ENCODE measurements around the gene SLC26A4. TPM values are rescaled to one million over a fixed set of nuclear protein-coding genes. Genes with fewer than 3 reads are reported as not detected.
A peak's percentile ranks its signal among the peaks of the same experiment; 100 is the strongest.

SLC26A4 gene
- total RNA-seq, 1 experiment from 2014 or later = 0.66 TPM

GRCh38 chr7:107715531-107715930 lies 54.9 kb downstream of the SLC26A4 start (continued):
- no peak for TF ChIP-seq CTCF (IDR thresholded peaks at IDR 0.05 in 2 of 3, conservative IDR thresholded peaks at IDR 0.05 in 1 of 3; ENCODE audit: borderline replicate concordance in 1 of 3, insufficient read depth in 1 of 3, low read depth in 2 of 3, low read length in 2 of 3)
- TF ChIP-seq FOSL1 (IDR thresholded peaks at IDR 0.05; ENCODE audit: low read depth) = no peak
- no peak for TF ChIP-seq ZBTB33 (IDR thresholded peaks at IDR 0.05; ENCODE audit: extremely low read depth, insufficient replicate concordance, low read length)
- TF ChIP-seq EZH2 (IDR thresholded peaks at IDR 0.05) = no peak
- no peak for TF ChIP-seq YY1 (IDR thresholded peaks at IDR 0.05; ENCODE audit: extremely low read depth, insufficient replicate concordance, low read depth, low read length)
- no peak for TF ChIP-seq ZFX (IDR thresholded peaks at IDR 0.05)

- no peaks in the 10 kb centered on the region for H3K79me2 ChIP-seq (ENCODE audit: insufficient read depth, low read length)
- ChIA-PET CTCF (no interaction called here), POLR2A (no interaction called here), RAD21 (ENCODE audit: low non-redundant PET in 1 of 2, low total read pairs in 2 of 2, uncharacterized antibody in 2 of 2, unreplicated experiment in 2 of 2) (no interaction called here)
- H2AFZ ChIP-seq (ENCODE audit: low read depth, low read length, poor library complexity, severe bottlenecking) = no peak overlapping the region
- H3K27ac ChIP-seq (ENCODE audit: low read depth, low read length) = no peak overlapping the region
- no peak overlapping the region for H3K9ac ChIP-seq (ENCODE audit: low read length)
- H3K4me2 ChIP-seq (ENCODE audit: low read length) = 0 out of 2 replicates have a peak overlapping the region, but pooled peaks have one; percentile 18
- H3K36me3 ChIP-seq (ENCODE audit: control insufficient read depth in 1 of 2, insufficient read depth in 2 of 2, low read length in 2 of 2) = no peaks in the 10 kb centered on the region
- no peaks in the 10 kb centered on the region for H3K27me3 ChIP-seq (ENCODE audit: insufficient read depth, low read length)
- H4K20me1 ChIP-seq (ENCODE audit: insufficient read depth) = no peaks in the 10 kb centered on the region
- ATAC-seq (peak; percentile 42; the same call in 1 of the 2 replicates), DNase-seq (ENCODE audit: low read depth, low spot score) (no peak)
- no peaks in the 10 kb centered on the region for H3K9me3 ChIP-seq (ENCODE audit: control insufficient read depth in 1 of 2, insufficient read depth in 1 of 2, low read depth in 1 of 2, low read length in 2 of 2)
- H3K9me2 ChIP-seq (ENCODE audit: insufficient read depth) = no peaks in the 10 kb centered on the region
- no peak overlapping the region for H3K4me3 ChIP-seq (replicated peaks in 1 of 2; ENCODE audit: low read depth in 1 of 2, low read length in 2 of 2)
- peaks cover 3 to 7% of the 10 kb centered on the region in 2 experiments; a peak in 2 of 4 replicates for H3K4me1 ChIP-seq (ENCODE audit: control insufficient read depth in 1 of 2, insufficient read depth in 2 of 2, low read length in 2 of 2)
- intact Hi-C loops (cut with micrococcal nuclease) = no loop called here
- no TSS peak for BruUV-seq (replicated peaks)
- no peak for TF ChIP-seq ATF3 (IDR thresholded peaks at IDR 0.05)
- TF ChIP-seq SP1 (IDR thresholded peaks at IDR 0.05; ENCODE audit: low read depth) = no peak
- no peak for TF ChIP-seq MAX (IDR thresholded peaks at IDR 0.05)
- no peak for TF ChIP-seq CBX3 (IDR thresholded peaks at IDR 0.05; ENCODE audit: low read depth)
- no peak for TF ChIP-seq POLR2A (IDR thresholded peaks at IDR 0.05; ENCODE audit: borderline replicate concordance, extremely low read depth, insufficient read depth, insufficient read length)
- no peak for TF ChIP-seq ZBTB33 (IDR thresholded peaks at IDR 0.05; ENCODE audit: extremely low read depth, insufficient replicate concordance, low read length)
- TF ChIP-seq CTCF (IDR thresholded peaks at IDR 0.05 in 2 of 3, conservative IDR thresholded peaks at IDR 0.05 in 1 of 3; ENCODE audit: borderline replicate concordance in 1 of 3, insufficient read depth in 1 of 3, low read depth in 2 of 3, low read length in 2 of 3) = no peak
- TF ChIP-seq YY1 (IDR thresholded peaks at IDR 0.05; ENCODE audit: extremely low read depth, insufficient replicate concordance, low read depth, low read length) = no peak
- TF ChIP-seq SIN3A (IDR thresholded peaks at IDR 0.05; ENCODE audit: low read depth) = no peak
- no peak for TF ChIP-seq EZH2 (IDR thresholded peaks at IDR 0.05)
- no peak for TF ChIP-seq ZFX (IDR thresholded peaks at IDR 0.05)
- no peak for TF ChIP-seq JUND (IDR thresholded peaks at IDR 0.05)
- no peak for TF ChIP-seq EGR1 (IDR thresholded peaks at IDR 0.05; ENCODE audit: low read depth)
Measured at GRCh38 chr7:107718456-107719193, 58.0 kb downstream of the SLC26A4 start.
